Kidney (tissue), 14 donors: ENCODE results near the gene ACTG1. TPM values are rescaled to one million over a fixed set of nuclear protein-coding genes. Genes with fewer than 3 reads are reported as not detected.

Experiments used
- DNase-seq, 5 donors: peaks; one replicate each; pipeline ENCODE4 v3.0.0-alpha.2; 2013 to 2020
- FAIRE-seq: peaks from 2 replicates; lab custom pipeline; 2012; peaks lifted over from hg19 to GRCh38; lab: Jason Lieb, UNC
- H3K27ac ChIP-seq, 2 donors: one replicate each; pipeline ENCODE4 v1.7.0; 2013; ENCODE audit warnings: low read depth in 2 of 2, low read length in 2 of 2, inconsistent platforms in 1 of 2
- H3K27me3 ChIP-seq: one replicate; pipeline ENCODE4 v1.7.1; 2013; ENCODE audit warnings: low read length, inconsistent platforms; ENCODE audit not compliant: control insufficient read depth, insufficient read depth
- H3K36me3 ChIP-seq, 3 donors: one replicate each; pipeline versions ENCODE4 v1.7.0 to v1.7.1; 2013; ENCODE audit warnings: low read length in 3 of 3, control low read depth in 1 of 3, inconsistent platforms in 1 of 3; ENCODE audit not compliant: insufficient read depth in 3 of 3, control insufficient read depth in 2 of 3
- H3K4me1 ChIP-seq, 3 donors: one replicate each; pipeline versions ENCODE4 v1.7.0 to v1.7.1; 2013; ENCODE audit warnings: low read length in 3 of 3, inconsistent platforms in 1 of 3, low read depth in 1 of 3; ENCODE audit not compliant: control insufficient read depth in 2 of 3, insufficient read depth in 2 of 3
- H3K4me3 ChIP-seq, 3 donors: one replicate each; pipeline versions ENCODE4 v1.7.0 to v1.8.1; 2013; ENCODE audit warnings: low read length in 3 of 3, control low read depth in 1 of 3, inconsistent platforms in 1 of 3
- H3K9ac ChIP-seq, 3 donors: one replicate each; pipeline versions ENCODE4 v1.7.0 to v1.7.1; 2013; ENCODE audit warnings: low read length in 3 of 3, control low read depth in 1 of 3, inconsistent platforms in 1 of 3
- H3K9me3 ChIP-seq, 3 donors: one replicate each; pipeline versions ENCODE4 v1.7.0 to v1.7.1; 2013; ENCODE audit warnings: low read length in 3 of 3, control low read depth in 1 of 3, inconsistent platforms in 1 of 3; ENCODE audit not compliant: control insufficient read depth in 2 of 3, insufficient read depth in 1 of 3
- intact Hi-C: fragments of 100-400 bp; cut with DNase I; formaldehyde crosslinking; loops from one replicate; pipeline ENCODE4 v1.11.1; 2022
- polyA plus RNA-seq: library from polyadenylated mRNA; stranded (reverse); fragments of 350-450 nt; fragmentation: Illumina TruSeq; extraction: RNeasy Lipid Tissue Mini Kit (QIAGEN cat#74804); gene quantifications from one replicate; pipeline ENCODE4 v1.2.3, GENCODE V29; 2014; ENCODE audit warnings: low read depth, low replicate concordance; ENCODE audit not compliant: insufficient read depth
- total RNA-seq: library from RNA; stranded (reverse); fragmentation: NEBNext Ultra II Directional; extraction: Animal tissue kit (Norgen Biotek cat#: 25700); gene quantifications from one replicate; pipeline ENCODE4 v1.2.1, GENCODE V29; 2021
- TF ChIP-seq, protein P1 (sequence below): IDR thresholded peaks from 3 replicates; pipeline ENCODE4 v1.5.1; 2012; ENCODE audit warnings: mild to moderate bottlenecking, moderate library complexity, borderline replicate concordance; ENCODE audit not compliant: insufficient read depth; ENCODE audit errors: extremely low read depth
- donor health status: control.
- donor health status: control.
- donor health status: control.
- donor health status: control.
- donor health status: control.
- donor health status: DM: yes; HTN: yes; CAD: no.
- donor health status: Normal renal cell carcinoma (clear cell type).

The ACTG1 gene
- total and polyA plus RNA-seq, 2 donors from 2014 or later: 1,350 to 2,632 TPM

DNA sequence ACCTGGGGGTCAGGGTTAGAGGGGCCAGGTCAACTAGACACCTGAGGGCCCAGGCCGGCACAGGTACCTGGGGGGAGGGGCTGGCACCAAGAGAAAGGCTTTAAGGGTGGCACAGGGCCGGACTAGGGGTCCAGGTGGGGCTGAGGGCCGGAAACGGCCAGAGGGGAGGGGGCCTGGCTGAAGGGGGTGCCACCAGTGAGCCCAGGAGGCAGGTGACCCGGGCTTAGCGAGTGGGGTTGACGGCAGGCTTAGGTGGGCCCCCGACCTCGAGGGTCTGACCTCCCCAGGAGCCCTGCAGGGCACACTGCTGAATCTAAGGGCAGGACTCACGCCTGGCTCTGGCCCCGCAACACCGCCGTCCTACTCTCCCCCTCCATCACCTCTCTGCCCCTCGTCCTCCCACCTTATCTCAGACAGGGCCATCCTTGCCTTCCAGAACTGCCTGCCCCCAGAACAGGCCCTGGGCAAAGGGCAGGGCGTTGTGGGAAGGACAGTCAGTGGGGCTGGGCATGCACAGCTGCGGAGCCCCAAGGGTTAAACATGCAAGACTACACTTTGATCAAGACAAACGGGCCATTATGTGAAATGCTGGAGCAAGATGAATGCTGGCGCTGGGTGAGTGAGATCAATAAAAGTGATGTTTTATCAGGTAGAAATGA lies 44.4 kb downstream of the ACTG1 start:
- Histone ChIP-seq H3K4me3 (no peak overlapping the region), H3K36me3 (no peaks in the 10 kb centered on the region), H3K27ac (no peak overlapping the region), H3K27me3 (no peaks in the 10 kb centered on the region), H3K9me3 (no peaks in the 10 kb centered on the region), H3K4me1 (no peaks in the 10 kb centered on the region), H3K9ac (no peak overlapping the region)
- DNase-seq: peak in 1 of 5 donors; percentile 3
- TF ChIP-seq, protein P1, sequence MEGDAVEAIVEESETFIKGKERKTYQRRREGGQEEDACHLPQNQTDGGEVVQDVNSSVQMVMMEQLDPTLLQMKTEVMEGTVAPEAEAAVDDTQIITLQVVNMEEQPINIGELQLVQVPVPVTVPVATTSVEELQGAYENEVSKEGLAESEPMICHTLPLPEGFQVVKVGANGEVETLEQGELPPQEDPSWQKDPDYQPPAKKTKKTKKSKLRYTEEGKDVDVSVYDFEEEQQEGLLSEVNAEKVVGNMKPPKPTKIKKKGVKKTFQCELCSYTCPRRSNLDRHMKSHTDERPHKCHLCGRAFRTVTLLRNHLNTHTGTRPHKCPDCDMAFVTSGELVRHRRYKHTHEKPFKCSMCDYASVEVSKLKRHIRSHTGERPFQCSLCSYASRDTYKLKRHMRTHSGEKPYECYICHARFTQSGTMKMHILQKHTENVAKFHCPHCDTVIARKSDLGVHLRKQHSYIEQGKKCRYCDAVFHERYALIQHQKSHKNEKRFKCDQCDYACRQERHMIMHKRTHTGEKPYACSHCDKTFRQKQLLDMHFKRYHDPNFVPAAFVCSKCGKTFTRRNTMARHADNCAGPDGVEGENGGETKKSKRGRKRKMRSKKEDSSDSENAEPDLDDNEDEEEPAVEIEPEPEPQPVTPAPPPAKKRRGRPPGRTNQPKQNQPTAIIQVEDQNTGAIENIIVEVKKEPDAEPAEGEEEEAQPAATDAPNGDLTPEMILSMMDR: no peak
- FAIRE-seq: no peak
- intact Hi-C loops: no loop called here

DNA sequence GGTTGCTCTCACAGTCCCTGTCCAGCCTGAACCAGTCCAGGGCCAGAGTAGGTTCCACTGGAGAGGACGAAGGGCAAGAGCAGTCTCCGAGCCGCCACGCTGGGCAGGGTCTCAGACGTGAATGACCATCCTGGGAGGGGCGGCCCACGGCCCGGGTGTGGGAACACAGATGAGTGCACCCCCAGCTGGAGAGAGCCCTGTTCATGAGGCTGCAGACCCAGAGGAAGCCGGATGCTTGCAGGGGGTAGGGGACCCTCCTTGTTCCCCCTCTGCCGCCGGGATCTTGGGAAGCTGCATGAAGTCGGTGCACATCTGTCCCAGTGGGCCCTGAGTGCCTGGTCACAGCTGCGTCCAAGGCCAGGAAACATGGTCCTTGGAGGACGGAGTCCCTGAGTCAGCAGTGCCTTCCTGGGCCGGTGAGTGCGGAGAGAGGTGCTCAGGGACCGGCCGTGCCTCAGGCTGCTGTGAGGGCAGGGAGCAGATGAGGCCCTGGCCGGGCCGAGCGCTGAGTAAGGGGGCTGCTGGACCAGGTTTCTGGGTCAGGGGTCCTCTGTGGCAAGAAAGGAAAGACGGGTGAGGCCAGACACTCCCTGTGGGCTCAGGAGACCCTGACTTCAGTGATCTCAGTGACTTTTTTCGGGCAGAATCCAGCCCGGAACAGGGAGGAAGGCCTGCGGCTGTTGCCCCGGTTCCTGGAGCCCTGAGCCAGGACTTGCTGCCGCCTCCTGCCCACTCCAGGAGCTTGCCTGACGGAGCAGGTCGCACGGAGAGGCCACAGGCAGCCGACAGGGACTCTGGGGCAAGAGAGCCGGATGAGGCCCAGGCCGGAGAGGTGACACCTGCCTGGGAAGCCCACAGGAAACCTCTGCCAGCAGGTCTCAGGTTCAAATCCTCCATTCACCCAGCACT lies 45.8 kb downstream of the ACTG1 start:
- intact Hi-C loops: no loop called here
- H3K4me3 ChIP-seq: no peak overlapping the region
- H3K4me1 ChIP-seq: no peaks in the 10 kb centered on the region
- H3K9ac ChIP-seq: no peak overlapping the region
- H3K27ac ChIP-seq: no peak overlapping the region
- FAIRE-seq (no peak), DNase-seq (peak in 1 of 5 donors; percentile 10)
- TF ChIP-seq, protein P1: no peak
- H3K36me3 ChIP-seq: no peaks in the 10 kb centered on the region
- no peaks in the 10 kb centered on the region for H3K27me3 ChIP-seq
- no peaks in the 10 kb centered on the region for H3K9me3 ChIP-seq

DNA sequence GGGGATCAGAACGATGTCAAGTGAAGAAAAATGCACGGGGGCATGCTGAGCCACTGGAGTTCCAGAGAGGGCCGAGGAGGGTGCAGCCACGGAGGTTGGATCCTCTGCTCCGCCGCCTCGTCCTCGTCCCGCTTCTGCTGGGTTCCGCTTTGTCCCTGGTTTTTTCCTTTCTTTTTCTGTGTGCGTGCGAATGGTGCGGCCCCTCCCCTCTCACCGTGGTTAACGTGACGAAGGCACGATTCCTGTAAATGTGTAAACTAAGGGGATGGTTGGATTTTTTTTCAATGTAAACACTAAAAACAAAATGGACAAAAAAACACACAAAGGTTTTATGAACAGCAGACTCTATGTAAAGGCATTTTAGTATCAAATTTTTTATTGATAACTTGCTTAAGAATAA lies 46.7 kb downstream of the ACTG1 start:
- Histone ChIP-seq H3K36me3 (no peaks in the 10 kb centered on the region), H3K4me3 (no peak overlapping the region), H3K9me3 (no peaks in the 10 kb centered on the region), H3K27ac (no peak overlapping the region), H3K27me3 (no peaks in the 10 kb centered on the region), H3K9ac (no peak overlapping the region), H3K4me1 (no peaks in the 10 kb centered on the region)
- peak in 1 of 5 donors; percentile 44 for DNase-seq
- FAIRE-seq: no peak
- TF ChIP-seq, protein P1: no peak
- intact Hi-C loops: no loop called here
